Cardiac fibroblast (primary cell): Measurements from ENCODE around the gene USP34.
"Not testable (repeated sequence)": the region's sequence is repeated elsewhere in the genome, so short reads cannot be mapped to it uniquely, and the experiment has no call there.

ENCODE experiments used
- DNase-seq, 2 donors: peaks; one replicate each; pipeline versions ENCODE4 v3.0.0 to v3.0.0-alpha.2; 2010; ENCODE audit warnings: low read depth in 2 of 2
- H3K4me3 ChIP-seq, 2 donors: replicated peaks in 1 of 2; 1 replicate in 1 of 2; 2 replicates in 1 of 2; pipeline ENCODE4 v1.5.1; 2011; ENCODE audit warnings: low read depth in 2 of 2, low read length in 2 of 2, mild to moderate bottlenecking in 2 of 2, moderate library complexity in 1 of 2
- TF ChIP-seq, protein P1 (sequence below): IDR thresholded peaks from one replicate; pipeline ENCODE4 v1.5.1; 2011; ENCODE audit warnings: low read depth, mild to moderate bottlenecking, low read length, inconsistent platforms

The USP34 gene

DNA sequence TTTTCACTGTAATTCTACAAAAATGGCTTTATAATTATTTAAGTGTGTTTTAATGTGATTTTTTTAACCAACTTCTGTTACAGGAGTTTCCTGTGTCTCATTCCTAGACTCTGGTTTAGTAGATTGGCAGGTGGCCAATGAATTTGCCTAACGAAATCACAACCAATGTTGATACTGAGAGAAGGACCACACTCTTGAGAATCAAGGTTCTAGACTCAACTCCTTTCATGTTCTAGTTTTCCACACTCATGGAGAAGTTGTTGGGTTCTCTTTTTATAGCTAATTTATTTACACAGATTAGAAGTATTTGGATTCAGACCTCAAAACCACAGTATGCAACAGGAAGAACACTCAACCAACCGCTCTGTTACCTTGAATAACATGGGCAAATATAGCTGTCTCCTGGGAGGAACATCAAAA, 22.6 kb upstream of the USP34 start:
- no peak overlapping the region for H3K4me3 ChIP-seq
- TF ChIP-seq, protein P1, sequence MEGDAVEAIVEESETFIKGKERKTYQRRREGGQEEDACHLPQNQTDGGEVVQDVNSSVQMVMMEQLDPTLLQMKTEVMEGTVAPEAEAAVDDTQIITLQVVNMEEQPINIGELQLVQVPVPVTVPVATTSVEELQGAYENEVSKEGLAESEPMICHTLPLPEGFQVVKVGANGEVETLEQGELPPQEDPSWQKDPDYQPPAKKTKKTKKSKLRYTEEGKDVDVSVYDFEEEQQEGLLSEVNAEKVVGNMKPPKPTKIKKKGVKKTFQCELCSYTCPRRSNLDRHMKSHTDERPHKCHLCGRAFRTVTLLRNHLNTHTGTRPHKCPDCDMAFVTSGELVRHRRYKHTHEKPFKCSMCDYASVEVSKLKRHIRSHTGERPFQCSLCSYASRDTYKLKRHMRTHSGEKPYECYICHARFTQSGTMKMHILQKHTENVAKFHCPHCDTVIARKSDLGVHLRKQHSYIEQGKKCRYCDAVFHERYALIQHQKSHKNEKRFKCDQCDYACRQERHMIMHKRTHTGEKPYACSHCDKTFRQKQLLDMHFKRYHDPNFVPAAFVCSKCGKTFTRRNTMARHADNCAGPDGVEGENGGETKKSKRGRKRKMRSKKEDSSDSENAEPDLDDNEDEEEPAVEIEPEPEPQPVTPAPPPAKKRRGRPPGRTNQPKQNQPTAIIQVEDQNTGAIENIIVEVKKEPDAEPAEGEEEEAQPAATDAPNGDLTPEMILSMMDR: no peak
- peak; percentile 56 to 69 for DNase-seq

DNA sequence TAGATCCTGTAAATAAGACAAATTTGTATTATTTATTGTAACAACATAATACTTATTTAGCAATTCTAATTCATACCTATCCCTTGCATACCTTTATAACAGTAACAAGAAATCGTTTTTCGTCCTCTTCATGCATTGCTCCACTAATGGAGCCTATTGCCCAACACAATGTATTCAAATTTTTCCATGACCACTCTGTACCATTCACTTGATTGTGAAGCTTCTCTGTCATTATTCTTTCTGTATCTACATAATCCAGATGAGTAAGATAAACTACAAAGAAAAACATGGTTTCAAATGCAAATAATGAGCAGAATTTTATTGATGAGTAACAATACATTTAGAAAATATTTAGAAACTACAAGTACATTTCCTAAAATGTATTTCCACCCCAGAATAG, 21.6 kb upstream of the USP34 start:
- TF ChIP-seq, protein P1: no peak
- DNase-seq: no peak
- H3K4me3 ChIP-seq: no peak overlapping the region

DNA sequence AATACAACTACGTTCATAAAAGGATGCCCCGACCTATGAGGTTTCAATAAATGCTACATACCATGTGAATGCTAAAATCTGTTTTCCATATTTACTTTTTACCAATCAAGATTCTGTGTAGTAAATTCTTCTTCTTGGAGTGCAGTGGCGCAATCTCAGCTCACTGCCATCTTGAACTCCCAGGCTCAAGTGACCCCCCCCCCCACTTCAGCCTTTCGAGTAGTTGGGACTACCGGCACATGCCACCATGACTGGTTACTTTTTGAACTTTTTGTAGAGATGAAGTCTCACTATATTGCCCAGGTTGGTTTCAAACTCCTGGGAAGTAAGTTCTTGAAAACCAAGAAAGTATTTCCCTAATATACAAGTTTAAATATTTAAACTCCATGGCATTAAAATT, 14.4 kb upstream of the USP34 start:
- TF ChIP-seq, protein P1: no peak
- no peak overlapping the region for H3K4me3 ChIP-seq
- no peak for DNase-seq

DNA sequence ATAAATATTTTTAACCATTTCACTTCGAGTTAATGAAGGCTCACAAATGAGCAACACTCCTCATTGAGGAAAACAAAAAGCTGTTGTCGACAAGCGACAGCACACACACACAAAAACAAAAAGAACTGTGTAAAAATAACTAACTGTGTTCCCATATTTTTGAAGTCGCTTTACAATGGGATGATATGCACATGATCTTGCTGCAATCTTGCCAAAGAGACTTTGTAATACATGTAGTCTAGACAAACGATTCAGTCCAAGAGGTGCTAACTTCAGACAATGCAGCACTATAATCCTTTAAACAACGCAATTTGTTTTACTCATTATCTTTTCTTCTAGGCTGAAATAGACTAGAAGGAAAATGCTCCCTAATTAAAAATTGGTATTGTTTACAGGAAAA, 7.2 kb upstream of the USP34 start:
- no peak for DNase-seq
- H3K4me3 ChIP-seq: no peak overlapping the region
- TF ChIP-seq, protein P1: no peak

DNA sequence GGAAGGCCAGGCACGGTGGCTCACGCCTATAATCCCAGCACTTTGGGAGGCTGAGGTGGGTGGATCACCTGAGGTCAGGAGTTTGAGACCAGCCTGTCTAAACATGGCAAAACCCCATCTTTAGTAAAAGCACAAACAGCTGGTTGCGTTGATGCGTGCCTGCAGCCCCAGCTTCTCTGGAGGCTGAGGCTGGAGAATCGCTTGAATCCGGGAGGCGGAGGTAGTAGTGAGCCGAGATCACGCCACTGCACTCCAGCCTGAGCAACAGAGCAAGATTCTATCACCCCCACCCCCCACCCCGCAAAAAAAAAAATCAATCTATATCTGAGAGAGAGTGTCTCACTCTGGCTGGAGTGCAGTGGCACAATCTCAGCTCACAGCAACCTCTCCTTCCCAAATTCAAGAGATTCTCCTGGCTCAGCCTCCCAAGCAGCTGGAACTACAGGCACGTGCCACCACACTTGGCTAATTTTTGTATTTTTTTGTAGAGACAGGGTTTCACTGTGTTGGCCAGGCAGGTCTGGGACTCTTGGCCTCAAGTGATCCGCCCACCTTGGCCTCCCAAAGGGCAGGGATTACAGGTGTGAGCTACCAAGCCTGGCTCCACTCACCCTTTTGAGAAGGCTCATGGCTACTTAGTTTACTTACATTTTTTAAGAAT, 6.2 kb upstream of the USP34 start:
- not testable (repeated sequence) for DNase-seq, H3K4me3 ChIP-seq

DNA sequence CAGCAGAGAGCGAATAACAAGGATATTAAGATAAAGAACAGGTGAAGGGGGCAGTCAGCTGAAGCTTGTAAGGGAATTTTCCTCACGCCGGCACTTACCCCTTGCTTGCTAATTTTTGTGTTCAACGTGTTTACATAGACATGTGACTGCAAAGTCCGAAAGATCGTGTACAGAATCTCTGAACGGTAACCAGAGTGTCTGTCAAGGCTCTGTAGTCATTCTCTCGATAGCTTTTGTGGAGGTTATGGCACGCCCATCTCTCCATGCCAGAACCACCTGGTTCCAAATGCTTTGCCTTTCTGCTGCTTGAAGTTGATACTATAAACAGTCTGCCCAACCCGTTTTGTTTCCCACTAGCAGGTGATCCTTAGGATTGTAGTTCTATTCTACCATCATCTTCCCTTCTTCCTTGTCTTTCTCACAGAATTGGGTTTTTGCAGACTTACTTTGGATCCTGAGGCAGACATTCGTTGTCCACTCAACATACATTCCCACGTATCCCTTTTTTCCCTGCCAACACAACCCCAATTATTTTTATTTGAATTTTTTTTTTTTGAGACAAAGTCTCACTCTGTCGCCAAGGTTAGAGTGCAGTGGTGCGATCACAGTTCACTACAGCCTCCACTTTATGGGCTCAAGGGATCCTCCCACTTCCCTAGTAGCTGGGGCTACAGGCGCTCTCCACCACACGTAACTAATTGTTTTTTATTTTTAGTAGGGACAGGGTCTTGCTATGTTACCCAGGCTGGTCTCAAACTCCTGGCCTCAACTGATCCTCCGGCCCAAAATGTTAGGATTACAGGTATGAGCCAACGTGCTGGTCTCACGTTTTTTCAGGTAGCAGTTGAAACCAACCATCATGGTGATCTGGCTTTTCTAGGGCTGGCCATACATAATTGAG, 1.3 kb upstream of the USP34 start:
- peak overlapping the region; percentile 87 to 94 for H3K4me3 ChIP-seq
- DNase-seq: peak; percentile 22 to 38
- TF ChIP-seq, protein P1: no peak
